Activated T-helper 1 cell treated with anti-CD3 and anti-CD28 coated beads, Interleukin-2, amount 50 U/mL, for 16 hours (primary cell): ENCODE results near the gene TIMP2.
"Not testable (repeated sequence)": the region's sequence is repeated elsewhere in the genome, so short reads cannot be mapped to it uniquely, and the experiment has no call there.

Source experiments
- DNase-seq, 2 donors: peaks; one replicate each; pipeline ENCODE4 v3.0.0-alpha.2; 2020; ENCODE audit warnings: low read depth in 1 of 2, low spot score in 1 of 2

The TIMP2 gene

DNA sequence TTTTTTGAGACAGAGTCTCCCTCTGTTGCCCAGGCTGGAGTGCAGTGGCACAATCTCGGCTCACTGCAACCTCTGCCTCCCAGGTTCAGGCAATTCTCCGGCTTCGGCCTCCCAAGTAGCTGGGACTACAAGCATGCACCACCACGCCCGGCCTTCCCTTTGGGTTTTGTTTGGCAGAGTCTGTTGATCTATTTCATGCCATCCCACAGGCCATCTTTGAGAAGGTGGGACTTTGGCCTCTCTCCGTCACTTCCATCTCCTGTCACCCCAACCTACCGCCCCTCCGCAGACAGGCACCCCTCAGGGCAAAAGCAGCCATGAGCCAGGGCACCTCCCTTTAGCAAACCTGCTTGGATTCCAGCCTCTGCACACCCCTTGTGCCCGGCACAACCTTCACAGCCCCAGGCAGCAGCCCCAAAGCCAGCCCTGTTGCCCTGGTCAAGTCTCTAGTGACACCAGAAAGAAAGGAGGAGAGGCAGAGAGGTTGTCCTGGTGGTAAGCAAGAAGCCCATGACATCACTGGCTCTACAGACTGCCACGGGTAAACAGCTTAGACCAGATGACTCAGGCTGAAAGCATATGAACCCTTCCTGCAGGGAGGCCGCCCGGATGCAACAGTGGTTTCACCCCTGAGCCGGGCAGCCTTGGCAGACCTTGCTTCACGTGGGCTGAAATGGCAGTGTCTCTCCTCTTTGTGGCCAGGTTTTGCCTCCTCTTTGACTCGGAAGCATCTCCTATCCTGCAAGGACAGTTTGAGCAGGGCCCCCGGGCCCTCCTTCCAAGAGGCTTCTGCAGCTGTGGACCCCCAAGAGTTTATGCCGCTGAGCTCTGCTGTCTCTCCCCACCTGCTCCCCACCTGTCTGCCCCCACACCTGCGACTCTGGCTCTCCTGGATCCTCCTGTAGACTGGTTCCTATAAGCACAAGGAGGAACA, 8.1 kb upstream of the TIMP2 start:
- peak; percentile 18 to 22 for DNase-seq

DNA sequence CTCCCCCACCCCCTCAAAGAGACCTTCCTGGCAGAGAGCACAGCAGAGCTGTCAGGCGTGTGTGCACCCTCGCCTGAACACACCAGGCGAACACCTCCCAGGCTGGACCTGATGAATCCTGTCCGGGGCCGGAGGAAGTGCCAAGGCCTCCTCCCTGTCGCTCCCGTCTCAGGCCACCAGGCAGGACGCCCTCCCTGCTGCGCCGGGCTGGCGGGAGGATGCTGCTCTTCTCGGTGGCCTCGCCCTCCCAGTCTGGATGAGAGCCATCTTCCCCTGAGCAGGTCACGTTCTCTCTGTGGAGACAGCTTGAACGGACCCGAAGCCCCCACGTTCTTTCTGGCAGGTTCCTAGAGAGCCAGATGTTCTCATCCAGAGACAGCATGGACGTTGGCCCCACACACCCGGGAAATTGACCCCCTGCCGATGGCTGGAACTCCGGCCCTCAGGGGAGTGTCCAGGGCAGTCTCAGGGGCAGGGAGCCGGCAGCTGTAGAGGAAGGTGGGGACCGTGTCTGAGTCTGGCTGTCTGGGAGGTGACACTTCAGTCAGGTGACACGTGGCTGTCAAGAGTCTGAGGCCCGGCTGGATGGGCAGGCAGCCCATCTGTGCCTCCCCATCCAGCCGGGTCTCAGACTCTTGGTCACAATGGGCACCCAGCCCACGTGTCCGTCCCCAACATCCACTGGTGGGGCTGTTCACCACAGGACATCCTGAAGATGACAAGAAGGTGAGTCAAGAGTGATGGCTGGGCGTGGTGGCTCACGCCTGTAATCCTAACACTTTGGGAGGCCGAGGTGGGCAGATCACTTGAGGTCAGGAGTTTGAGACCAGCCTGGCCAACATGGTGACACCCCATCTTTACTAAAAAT, 5.0 kb upstream of the TIMP2 start:
- DNase-seq, result no peak

DNA sequence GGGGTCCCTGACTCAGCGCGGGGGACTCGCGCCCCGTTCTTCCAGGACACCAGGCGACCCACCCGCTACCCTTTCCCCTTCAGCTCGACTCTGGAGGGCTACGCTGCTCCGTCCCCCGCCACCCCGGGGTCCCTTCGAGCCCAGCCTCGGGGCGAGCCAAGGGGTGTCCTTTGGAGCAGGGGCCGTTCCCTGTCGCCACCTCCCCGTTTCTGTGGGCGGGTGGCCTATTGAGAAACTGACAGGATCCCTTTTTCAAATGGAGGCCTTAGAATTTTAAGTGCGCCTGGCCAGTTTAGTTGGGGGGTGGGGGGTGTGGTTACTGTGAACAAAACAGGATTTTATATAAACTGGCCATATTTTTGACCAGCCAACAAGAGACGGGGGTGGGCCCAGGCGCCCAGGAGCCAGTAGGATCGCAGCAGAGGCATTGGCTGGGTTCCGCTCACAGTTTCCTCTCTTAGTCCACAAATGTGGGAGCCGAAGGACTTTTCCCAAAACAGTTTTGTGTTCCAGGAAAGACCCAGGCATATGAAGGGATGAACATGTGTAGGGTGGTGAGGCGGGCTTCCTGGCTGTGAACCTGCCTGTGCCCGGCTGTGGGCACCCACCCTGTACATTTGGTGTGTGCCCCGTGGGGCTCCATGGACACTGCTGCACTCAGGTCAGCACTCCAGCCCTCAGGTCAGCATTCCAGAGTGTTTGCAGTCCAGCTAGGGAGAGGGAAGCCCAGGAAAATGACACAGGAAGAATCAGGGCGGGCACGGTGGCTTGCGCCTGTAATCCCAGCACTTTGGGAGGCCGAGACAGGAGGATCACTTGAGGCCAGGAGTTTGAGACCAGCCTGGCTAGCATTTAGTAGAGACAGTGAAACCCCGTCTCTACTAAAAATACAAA, 722 bp upstream of the TIMP2 start:
- no peak for DNase-seq

DNA sequence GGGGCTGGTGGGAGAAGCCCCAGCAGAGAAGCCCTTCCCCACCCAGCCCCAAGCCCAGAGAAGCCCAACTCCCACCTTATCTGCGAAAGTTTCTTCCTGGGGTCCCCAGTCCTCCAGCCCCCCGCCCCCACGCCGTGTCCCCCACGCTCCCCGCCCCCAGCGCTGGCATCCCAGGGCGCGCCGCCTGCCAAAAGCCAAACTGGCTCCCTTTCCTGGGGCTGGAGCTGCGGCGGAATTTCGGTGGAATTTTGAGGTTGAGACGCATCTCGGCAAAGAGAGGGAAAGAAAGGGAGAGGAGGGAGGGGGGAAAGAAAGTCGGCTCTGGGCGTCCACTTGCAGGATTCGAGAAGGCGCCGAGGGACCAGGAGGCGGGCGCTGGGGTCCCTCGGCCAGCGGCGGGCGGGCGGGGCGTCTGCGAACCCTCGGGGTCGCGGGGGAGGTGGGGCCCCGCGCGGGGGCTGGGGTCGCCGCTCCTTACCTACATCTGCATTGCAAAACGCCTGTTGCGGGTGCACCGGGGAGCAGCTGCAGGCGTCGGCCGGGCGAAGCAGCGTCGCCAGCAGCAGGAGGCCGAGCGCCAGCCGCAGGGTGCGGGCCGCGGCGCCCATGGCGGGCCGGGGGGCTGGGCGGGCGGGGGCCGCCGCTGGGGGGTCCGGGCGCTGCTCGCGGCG, 571 bp downstream of the TIMP2 start:
- DNase-seq, result no peak

DNA sequence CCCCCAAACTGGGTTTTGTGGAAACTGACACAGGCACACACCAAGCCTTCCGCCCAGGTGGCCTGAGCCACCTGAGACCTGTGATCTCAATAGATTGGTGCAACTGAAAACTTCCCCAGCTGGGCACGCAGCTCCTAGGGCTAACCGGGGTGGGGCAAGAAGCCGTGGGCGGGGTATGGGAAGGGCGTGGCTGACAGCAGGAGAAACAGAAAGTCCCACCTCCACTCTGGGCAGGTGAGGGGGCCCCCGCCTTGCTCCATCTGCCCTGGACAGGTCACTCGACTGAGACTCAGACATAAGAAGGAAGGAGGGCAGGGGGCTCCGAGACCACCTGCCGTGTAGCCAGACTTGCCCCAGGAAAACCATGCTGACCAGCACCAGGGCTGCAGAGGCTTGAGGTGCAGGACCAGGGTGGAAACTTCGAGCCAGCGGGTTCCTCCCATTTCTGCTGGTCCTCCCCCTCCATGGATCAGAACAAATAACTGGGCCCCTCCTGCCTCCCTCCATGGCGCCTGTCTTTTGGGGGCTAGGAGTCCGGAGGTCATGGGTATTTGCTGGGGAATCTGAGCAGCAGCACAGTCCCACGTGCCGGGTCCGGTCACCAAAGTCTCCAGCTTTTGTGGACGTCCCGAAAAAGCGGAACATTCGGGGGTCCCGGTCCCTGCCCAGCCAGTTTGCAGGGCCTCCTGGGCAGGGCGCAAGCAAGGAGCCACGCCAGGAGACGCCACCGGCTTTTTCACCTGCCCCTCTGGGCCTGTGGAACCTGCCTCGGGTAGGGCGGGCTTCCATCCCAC, 1.3 kb downstream of the TIMP2 start:
- peak; percentile 12 to 31 for DNase-seq

DNA sequence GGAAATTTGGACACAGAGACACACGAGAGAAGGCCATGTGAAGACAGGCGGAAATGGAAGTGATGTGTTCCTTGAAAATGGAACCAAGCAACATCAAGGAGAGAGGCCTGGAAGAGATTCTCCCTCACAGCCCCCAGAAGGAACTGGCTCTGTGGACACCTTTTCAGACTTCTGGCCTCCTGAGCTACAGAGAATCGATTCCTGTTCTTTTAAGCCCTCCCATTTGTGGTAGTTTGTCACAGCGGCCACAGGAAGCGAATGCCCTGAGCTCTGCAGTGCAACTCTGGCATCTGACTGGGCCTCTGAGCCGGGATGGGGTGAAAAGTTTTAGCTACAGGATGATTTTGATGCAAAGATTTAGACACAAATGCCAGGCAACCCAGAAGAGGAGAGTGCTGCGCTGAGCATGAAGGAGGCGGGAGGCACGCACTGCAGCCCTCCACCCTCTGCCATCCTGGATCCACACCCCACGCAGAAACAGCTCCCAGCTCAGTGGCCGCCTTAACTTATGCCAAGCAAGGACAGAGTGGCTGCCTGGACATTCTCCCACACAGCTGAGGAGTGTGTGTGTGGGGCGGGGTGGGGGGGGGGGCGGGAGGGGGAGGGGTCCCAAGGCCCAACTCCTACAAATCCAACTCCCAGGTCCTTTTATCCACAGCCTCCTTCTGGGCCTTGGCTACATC, 2.2 kb downstream of the TIMP2 start:
- no peak for DNase-seq

DNA sequence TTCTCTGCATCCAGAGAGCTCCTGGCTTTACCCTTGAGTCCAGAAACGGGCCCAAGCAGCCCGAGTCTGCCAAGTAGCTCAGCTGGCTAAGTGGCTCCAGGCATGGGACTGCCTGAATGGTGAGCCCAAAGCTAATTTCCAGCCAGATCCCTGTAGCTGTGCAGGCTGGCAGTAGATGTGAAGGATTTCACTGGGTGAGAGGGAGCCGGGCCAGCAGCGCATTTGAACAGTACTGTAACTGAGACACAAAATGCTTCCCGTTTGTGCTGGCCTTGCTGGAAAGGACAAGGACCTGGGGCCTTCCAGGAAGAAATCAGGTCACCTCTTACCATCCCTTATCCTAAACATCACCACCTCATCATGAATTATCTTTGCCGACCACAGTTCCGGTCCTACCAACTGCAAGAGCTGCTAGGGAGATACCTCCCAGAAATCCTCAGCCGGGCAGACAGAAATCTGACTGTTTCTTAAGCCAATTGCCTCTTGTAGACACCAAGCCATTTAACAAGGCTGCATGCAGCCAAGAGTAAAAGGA, 3.7 kb downstream of the TIMP2 start:
- no peak for DNase-seq

DNA sequence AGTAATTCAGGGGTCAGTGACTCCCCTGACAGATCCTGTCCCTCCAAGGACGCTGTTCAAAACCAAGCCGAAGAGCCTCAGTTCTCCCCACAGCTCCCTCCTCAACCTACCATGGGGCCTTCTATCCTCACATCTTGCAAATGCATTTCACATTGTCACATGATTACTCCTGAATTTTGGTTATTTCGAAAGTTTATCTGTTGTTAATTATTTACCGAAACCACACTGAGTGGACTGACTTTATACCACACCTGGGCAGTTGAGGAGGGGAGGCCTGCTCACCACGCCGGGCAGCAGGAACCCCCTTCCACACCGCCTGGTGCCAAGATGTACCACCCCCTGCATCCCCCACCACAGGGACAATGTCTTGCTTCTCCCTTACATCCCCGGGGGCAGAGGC, 4.7 kb downstream of the TIMP2 start:
- no peak for DNase-seq

DNA sequence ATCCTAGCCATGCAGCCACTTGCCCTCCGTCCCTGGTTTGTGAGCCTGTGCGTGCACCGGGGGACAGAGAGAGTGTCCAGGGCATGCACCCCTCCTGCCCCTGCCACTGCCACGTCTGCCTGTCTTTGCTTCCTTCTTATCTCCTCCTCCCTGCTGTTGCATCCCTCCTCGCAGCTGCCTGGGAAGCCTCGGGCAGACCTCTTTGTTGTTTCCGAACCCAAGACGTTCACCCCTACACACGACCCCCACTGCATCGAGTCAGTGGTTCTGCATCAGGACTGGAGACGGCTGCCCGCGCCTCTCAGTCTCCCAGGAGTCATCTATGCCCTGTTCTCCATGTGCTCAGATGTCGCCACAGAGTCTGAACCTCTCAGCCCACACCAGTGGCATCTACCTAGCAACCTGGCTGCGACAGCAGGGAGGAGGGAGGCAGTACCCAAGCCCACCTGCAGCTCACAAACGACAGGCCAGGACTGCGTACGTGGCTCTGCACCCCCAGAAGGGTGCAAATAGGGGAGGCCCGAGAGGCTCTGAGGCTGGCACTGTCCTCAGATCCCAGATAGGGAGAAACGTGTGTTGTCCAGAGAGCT, 5.2 kb downstream of the TIMP2 start:
- DNase-seq, result no peak

DNA sequence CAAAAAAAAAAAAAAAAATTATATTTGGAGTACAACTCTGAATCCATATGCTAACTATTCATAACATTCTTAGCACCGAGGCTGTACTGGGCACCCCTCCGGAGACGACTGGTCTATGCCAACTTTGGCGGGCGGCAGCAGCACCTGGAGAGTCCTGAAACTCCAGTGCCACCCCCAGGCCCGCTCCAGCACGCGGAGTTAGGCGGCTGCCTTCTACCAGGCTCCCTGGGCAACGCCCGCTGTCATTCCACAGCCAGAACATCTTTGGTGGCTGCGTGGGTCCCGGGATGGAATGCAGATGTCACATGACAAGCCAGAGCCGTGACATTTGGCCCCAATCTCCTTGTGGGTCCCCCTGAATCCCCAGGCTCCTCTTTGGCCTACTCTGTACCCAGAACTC, 6.2 kb downstream of the TIMP2 start:
- DNase-seq, result no peak

DNA sequence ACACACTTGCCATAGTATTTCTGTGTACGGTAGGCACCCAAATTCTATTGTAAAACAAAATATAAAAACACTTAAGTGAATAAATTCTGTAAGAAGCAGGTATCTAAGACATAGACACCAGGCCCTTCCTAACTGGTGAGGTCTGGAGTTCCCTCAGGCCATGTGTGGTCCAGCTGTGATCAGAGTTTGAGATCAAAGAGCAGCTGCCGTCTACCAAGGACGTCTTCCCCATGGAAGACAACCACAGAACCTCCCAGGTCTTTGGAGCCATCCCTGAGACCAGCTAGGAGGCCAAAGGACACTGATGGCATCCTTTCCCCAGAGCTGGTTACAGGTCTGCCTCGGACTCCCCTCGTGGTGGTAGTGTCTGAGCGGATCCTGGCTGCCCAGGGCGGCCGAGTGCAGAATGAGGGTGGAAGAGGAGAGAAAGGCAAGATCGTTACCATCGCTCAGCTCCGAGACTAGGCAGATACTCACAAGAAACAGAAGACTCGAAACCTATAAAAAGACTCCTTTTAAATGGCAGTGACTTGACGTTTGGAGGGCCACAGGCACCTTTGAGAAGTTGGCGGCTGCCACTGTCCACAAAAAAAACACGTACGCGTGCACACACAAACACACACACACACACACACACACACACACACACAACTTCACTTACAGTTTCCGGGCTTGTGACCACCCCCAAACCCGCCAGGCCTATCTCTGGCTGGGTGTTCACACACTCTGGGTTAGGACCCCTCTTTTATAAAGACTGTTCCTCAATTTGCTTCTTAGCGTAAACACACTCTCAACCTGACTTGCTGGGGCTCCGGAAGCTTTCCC, 7.5 kb downstream of the TIMP2 start:
- no peak for DNase-seq

DNA sequence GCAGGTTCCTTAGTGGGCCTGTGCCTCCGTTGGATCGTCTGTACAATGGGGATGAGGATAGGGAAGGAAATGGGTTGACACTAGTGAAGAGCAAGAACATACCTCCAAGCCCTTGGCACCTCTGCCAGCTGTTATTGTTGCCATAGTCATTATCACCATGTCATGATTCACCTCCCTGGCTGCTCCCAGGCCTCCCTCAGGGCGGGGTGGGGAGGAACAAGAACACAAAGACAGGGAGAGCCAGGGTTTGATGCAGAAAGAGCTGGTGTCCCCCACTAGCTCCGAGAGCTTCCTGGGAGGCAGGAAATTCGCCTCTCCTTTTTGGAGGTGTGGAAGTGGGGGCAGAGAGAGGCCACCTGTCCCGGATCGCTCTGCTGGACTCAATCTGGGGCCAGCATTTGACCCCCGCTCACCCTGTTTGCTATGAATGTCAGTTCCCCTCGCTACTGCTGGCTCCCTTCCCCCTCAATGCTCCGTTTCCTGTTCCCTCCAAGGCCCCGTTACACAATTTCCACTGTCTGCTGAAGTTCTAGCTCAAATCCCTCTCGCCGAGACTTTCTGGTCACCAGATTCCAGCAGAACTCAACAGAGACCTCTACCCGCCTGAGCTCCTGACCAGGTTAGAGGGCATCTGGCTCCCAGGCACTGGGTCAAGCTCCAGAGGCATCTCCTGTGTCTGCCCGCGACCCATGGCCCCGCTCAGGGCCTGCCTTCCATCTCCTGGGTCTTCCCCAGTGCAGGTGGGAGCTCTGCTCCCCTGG, 9.1 kb downstream of the TIMP2 start:
- no peak for DNase-seq

DNA sequence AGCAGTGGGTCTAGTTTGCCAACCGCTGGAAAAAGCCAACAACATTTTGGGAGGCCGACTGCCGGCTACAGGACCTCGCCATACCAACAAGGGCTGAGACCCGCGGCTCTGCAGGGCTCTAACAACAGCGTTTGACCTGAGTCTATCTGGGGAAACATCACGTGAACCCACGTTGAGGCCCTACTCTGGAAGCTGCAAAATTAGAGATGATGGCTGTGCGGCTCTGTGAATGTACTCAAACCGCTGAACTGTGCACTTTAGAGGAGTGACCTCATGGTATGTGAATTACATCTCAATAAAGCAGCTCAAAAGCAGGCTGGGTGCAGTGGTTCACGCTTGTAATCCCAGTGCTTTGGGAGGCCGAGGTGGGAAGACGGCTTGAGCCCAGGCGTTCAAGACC, 12.1 kb downstream of the TIMP2 start:
- DNase-seq, result no peak

DNA sequence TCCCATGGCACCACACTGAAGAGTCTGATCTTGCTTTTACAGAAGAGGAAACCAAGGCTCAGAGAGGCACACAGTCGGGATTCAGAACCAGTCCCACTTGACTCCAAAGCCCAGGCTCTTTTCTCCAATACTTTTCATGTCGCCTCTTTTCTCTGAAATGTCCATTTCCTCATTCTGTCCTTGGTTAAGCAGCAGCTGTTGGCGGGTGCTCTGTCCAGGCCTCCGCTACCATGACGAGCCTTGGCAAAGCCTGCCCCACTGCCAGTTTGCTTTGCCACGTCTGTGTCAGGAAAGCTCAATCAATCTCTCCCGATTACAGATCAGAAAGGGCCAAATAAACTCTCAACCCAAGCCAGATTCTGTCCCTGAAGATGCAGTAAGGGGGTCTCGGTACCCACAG, 13.1 kb downstream of the TIMP2 start:
- no peak for DNase-seq

DNA sequence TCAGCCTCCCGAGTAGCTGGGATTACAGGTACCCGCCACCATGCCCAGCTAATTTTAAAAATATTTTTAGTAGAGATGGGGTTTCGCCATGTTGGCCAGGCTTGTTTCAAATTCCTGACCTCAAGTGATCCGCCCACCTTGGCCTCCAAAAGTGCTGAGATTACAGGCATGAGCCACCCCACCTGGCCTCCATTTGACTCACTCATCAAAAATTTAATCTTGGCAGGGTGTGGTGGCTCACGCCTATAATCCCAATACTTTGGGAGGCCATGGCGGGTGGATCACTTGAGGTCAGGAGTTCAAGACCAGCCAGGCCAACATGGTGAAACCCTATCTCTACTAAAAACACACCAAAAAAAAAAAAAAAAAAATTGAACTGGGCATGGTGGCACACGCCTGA, 13.6 kb downstream of the TIMP2 start:
- DNase-seq, result not testable (repeated sequence)

DNA sequence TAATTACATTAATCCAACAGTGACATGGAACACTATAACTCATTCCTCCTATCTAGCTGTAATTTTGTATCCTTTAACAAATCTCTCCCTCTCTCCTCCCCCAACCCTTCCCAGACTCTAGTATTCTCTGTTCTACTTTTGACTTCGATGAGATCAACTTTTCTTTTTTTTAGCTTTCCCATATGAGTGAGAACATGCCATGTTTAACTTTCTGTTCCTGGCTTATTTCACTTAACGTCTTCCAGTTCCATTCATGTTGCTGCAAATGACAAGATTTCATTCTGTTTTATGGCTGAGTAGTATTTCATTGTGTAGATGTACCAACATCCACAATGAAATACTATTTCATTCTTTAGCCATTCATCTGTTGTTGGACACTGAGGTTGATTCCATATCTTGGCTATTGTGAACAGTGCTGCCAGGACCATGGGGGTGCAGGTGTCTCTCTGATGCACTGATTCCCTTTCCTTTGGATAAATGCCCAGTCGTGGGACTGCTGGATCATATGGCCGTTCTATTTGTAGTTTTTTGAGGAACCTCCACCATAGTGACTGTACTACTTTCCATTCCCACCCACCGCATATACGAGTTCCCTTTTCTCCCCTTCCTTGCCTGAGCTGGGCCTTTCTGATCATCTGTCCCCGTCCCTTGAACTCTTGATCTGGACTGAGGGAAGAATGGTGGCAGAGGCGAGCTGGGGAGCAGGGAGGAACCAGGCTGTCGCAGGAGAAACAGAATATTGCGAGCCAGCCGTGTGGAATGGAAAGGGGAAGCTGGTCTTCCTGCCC, 14.5 kb downstream of the TIMP2 start:
- DNase-seq, result no peak
